Bronchial epithelial cell (primary cell): Measurements from ENCODE around the gene AIP. TPM values are rescaled to one million over a fixed set of nuclear protein-coding genes. Genes with fewer than 3 reads are reported as not detected.

ENCODE experiments used
- DNase-seq: peaks from one replicate; pipeline ENCODE4 v3.0.0-alpha.2; 2010; ENCODE audit warnings: low read depth
- FAIRE-seq: peaks from 2 replicates; lab custom pipeline; 2011; peaks lifted over from hg19 to GRCh38; lab: Jason Lieb, UNC
- H3K27me3 ChIP-seq: 2 replicates; pipeline ENCODE4 v1.5.1; 2011; ENCODE audit warnings: low read length; ENCODE audit not compliant: control insufficient read depth, insufficient read depth
- H3K36me3 ChIP-seq: 2 replicates; pipeline ENCODE4 v1.5.1; 2011; ENCODE audit warnings: low read length; ENCODE audit not compliant: control insufficient read depth, insufficient read depth
- H3K4me3 ChIP-seq: 2 replicates; pipeline ENCODE4 v1.5.1; 2011; ENCODE audit warnings: mild to moderate bottlenecking, low read depth, low read length, control low read depth
- total RNA-seq: library from RNA; depleted of rRNA; stranded (reverse); fragments of >200 nt; gene quantifications from 2 replicates; pipeline ENCODE4 v1.2.1, GENCODE V29; 2014
- TF ChIP-seq, protein P1 (sequence below): IDR thresholded peaks from 2 replicates; pipeline ENCODE4 v1.5.1; 2011; ENCODE audit warnings: mild to moderate bottlenecking, moderate library complexity, low read length, control low read depth, inconsistent platforms; ENCODE audit not compliant: insufficient read depth, severe bottlenecking

Gene AIP
- total RNA-seq, 1 donor from 2014 or later: 85.3 TPM

DNA sequence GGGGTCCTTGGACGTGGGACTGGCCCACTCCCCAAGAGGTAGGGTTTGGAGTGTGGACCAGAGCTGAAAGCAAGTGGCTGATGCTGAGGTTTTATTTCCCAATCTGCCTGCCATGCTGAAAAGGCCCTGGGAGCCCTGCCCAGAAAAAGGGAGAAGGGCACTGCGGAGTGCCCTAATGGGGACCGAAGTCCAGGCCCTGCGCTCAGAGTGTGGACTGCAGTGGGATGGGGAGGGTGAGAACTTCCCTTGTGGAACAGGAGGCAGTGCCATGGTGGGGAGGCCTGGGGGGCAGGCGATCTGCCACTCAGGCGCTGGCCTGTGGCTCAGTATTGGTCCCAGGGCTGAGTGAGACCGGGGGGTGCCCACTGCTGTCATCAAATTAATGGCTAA lies 34.6 kb upstream of the AIP start:
- no peaks in the 10 kb centered on the region for H3K27me3 ChIP-seq
- no peaks in the 10 kb centered on the region for H3K36me3 ChIP-seq
- TF ChIP-seq, protein P1, sequence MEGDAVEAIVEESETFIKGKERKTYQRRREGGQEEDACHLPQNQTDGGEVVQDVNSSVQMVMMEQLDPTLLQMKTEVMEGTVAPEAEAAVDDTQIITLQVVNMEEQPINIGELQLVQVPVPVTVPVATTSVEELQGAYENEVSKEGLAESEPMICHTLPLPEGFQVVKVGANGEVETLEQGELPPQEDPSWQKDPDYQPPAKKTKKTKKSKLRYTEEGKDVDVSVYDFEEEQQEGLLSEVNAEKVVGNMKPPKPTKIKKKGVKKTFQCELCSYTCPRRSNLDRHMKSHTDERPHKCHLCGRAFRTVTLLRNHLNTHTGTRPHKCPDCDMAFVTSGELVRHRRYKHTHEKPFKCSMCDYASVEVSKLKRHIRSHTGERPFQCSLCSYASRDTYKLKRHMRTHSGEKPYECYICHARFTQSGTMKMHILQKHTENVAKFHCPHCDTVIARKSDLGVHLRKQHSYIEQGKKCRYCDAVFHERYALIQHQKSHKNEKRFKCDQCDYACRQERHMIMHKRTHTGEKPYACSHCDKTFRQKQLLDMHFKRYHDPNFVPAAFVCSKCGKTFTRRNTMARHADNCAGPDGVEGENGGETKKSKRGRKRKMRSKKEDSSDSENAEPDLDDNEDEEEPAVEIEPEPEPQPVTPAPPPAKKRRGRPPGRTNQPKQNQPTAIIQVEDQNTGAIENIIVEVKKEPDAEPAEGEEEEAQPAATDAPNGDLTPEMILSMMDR: no peak
- DNase-seq (no peak), FAIRE-seq (no peak)
- no peak overlapping the region for H3K4me3 ChIP-seq

DNA sequence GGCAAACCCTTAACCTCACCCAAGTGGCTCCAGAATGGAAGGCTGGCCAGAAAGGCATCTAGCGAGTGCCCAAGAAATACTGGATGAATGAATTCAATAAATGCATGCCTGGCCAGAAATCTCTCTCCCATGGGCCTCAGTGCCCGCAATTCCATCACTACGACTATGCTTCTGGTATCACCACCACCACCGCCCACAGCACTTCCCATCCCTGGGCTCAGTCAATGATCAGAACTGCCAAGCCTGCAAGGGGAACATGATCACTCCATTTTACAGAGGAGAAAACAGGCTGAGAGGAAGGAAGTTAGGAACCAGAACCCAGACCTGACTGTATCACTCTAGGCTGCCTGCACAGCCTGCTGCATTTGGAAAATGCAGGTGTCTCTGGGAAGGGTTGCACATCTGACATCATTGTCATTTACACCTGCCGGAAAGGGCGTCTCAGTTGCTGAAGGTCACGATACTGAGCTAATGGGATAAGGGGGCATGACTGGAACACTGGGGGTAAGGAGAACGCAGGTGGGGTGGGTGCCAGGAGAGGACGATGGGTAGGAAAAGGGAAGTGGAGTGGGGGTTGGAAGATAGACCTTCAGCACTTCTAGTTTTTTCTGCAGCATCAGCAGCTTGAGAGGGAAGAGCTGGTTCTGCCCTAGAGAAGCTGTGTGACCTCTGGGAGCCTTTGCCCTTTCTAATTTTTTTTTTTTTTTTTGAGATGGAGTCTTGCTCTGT lies 33.5 kb upstream of the AIP start:
- H3K36me3 ChIP-seq: no peaks in the 10 kb centered on the region
- TF ChIP-seq, protein P1: no peak
- DNase-seq (no peak), FAIRE-seq (no peak)
- H3K27me3 ChIP-seq: no peaks in the 10 kb centered on the region
- no peak overlapping the region for H3K4me3 ChIP-seq

DNA sequence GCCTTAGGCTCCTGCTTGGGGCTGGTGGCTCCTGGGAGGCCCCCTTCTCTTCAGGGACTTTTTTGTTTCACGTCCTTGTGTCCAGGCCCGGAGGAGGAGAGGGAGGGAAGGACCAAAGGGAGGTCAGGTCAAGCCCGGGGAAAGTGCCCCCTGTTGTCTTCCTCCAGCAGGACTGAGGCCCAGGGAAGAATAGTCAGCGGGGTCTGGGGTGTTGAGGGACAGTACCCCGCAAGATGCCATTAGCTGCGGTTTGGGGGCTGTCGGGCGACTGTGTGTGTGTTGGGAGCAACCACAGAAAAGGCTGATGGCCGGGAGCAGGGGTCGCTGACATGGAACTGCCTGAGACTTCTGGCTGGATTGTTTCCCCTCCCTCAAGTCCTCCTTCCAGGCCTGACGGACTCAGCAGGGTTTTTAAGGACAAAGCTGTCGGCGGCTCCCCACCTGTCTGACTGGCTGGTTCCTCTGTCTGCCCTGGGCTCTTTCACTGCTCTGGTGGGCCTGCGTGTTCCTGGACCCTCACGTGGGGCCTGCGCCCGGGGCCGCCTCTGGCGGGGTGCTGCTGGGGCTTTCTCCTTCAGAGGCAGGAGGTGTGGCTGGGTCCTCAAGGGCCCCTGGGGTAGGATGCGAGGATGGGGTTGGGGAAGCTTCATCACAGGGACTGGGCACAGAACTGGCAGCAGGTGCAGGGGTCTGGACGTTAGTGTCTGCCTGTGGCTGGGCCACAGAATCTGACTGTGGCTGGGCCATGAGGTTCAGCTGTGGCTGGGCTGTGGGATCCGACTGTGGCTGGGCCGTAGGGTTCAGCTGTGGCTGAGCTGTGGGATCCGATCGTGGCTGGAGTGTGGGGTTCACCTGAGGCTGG lies 31.8 kb upstream of the AIP start:
- no peak for FAIRE-seq
- DNase-seq: no peak
- Histone ChIP-seq H3K27me3 (no peaks in the 10 kb centered on the region), H3K4me3 (no peak overlapping the region), H3K36me3 (no peaks in the 10 kb centered on the region)
- TF ChIP-seq, protein P1: no peak

GRCh38 chr11:67451658-67451976 lies 31.2 kb upstream of the AIP start:
- no peak for FAIRE-seq
- Histone ChIP-seq H3K27me3 (no peaks in the 10 kb centered on the region), H3K4me3 (no peak overlapping the region), H3K36me3 (no peaks in the 10 kb centered on the region)
- TF ChIP-seq, protein P1: no peak
- DNase-seq: no peak

GRCh38 chr11:67452141-67452952 lies 30.5 kb upstream of the AIP start, which contains the start of gene GPR152:
TSS of gene GPR152 (minus strand) at chr11:67452729. CDS start at chr11:67452724, 5 bp downstream.
- no peaks in the 10 kb centered on the region for H3K36me3 ChIP-seq
- DNase-seq (no peak), FAIRE-seq (no peak)
- TF ChIP-seq, protein P1: no peak
- H3K4me3 ChIP-seq: no peak within 1 kb of the TSS
- no peaks in the 10 kb centered on the region for H3K27me3 ChIP-seq
